HS-5 (cell line): ENCODE data around the gene MZF1.
"Not testable (repeated sequence)": the region's sequence is repeated elsewhere in the genome, so short reads cannot be mapped to it uniquely, and the experiment has no call there.

Experiments
- DNase-seq: peaks from one replicate; pipeline ENCODE4 v3.0.0-alpha.2; 2012; ENCODE audit warnings: low read depth

MZF1 gene

DNA sequence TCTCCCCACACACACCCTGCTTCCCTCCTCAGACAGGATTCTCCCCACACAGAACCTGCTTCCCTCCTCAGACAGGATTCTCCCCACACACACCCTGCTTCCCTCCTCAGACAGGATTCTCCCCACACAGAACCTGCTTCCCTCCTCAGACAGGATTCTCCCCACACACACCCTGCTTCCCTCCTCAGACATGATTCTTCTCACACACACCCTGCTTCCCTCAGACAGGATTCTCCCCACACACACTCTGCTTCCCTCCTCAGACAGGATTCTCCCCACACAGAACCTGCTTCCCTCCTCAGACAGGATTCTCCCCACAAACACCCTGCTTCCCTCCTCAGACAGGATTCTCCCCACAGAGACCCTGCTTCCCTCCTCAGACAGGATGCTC lies 34.0 kb downstream of the MZF1 start:
- DNase-seq, result not testable (repeated sequence)

DNA sequence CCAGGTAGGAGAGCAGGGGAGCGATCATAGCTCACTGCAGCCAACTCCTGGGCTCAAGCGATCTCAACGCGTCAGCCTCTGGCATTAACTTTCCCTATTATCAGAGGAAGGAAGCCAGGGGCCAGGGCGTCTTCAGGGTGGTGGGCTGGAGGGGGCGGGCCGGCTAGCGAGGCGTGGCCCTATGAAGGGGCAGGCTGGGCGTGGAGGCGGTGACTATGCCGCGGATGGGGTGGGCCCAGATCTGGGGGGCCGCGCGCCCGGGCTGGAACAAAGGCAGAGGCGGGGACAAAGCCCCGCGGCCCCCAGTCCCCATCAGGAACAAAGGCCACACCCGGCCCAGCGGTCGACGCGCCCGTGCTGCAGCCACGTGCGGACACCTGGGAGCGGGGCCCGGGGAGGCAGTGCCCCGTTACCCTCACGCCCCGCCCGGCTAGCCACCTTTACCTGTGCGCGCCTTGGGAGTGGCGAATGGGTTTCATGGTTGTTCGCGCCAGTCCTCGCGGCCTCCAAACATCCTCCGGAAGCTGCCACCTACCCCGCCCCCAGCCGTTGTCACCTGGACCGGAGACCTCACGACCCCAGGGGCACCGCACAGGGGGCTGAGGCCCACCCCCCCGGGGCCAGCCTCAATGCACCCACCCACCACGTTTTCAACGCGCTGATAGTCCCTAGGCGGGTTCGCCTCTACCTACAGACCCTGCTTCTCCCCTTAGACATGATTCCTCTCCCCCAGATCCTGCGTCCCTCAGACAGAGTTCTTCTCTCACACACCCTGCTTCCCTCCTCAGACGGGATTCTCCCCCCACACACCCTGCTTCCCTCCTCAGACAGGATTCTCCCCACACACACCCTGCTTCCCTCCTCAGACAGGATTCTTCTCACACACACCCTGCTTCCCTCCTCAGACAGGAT lies 34.6 kb downstream of the MZF1 start:
- no peak for DNase-seq

DNA sequence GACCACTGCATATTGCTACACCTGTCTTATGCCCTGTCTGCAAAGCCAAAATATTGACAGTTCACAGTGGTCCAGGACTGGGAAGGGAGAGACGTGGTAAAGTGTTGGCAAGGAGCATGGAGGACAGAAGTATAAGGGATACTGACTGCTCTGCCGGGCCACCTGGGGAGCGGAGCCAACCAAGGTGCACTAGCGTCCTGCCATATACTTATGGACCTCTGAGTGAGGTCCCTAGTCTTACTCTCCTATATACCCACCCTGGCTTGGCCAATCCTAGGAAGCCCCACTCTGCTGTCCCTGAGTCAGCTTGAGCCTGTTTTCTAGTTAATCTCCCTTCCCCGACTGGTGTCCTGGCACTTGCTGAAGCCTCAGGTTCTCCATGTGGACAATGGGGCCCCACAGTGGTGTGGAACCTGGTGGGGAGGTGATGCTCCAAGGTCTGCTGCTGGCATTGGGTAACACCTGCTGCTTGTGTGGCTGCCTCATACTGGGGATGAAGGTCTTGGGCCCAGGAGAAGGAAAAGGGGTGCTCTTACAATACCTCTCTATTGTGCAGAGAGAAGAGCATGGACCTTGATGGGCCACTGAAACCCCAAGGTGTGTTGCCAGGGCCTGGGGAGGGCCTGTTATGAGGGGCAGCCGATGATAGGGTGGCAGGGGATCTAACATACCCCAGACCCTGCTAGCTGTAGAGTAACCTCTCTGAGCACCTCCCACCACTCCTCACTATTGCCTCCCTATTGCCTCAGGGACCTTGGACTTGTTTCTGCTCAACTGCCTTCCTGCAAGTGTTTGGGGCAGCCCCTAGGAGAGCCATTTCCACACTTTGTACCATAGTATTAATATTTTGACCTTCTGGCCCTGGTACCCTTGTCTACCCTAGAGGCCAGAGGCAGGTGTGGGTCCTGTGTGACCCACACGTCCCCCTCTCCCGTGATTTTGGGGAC lies 36.0 kb downstream of the MZF1 start:
- DNase-seq, result no peak

DNA sequence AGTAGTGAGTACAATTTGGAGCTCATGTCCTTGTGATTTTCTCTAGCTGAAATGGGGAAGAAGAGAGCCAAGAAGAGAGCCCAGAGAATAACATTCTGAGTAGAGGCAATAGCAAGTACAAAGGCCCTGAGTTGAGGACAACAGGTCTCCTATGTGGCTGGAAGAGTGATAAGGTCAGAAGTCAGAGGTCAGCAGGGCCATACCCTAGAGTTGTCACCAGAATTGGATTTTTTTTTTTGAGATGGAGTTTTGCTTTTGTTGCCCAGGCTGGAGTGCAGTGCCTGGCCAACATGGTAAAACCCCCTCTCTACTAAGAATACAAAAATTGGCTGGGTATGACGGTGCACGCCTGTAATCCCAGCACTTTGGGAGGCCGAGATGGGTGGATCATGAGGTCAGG lies 37.3 kb downstream of the MZF1 start:
- DNase-seq, result no peak

DNA sequence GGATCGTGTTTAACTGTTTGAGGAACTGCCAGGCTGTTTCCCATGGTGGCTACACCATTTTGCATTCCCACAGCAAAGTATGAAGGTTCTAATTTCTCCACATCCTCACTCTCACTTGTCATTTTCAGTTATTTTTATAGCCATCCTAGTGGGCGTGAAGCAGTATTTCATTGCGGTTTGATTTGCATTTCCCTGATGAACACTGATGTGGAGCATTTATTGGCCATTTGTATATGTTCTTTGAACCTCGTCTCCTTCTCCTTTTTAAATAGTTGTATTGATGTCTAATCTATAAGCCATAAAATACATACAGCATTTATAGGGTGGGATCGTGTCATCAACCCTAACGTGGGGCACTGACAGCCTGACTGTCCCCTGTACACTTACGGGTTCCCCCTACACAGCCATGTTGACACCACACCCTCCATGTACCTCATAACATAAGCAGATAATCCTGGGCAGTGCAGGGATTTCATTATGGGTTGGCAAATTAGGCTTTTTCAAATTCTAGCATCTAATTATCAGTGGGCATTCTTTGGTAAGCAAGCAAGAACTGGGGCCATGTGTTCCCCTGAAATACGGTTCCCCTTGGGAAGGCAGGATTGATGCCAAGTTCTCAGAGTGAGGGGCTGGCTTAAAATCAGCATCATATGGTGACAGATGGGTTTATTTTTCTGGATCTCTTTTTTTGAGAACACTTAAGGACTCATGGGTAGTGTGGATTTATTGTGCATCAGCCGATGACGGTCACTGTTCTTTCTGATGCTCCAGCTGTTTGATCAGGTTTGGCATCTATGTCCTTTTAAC lies 41.9 kb downstream of the MZF1 start:
- DNase-seq, result no peak

DNA sequence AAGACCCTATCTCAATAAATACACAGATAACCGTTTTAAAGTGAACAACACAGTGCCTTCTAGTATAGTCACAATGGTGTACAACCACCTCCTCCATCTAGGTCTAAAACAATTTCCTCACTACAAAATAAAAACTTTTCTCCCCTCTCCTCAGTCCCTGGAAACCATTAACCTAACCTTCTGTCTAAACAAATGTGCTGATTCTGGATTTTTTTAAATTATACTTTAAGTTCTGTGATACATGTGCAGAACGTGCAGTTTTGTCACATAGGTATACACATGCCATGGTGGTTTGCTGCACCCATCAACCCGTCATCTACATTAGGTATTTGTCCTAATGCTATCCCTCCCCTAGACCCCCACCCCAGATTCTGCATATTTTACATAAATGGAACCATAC lies 43.7 kb downstream of the MZF1 start:
- DNase-seq, result no peak

DNA sequence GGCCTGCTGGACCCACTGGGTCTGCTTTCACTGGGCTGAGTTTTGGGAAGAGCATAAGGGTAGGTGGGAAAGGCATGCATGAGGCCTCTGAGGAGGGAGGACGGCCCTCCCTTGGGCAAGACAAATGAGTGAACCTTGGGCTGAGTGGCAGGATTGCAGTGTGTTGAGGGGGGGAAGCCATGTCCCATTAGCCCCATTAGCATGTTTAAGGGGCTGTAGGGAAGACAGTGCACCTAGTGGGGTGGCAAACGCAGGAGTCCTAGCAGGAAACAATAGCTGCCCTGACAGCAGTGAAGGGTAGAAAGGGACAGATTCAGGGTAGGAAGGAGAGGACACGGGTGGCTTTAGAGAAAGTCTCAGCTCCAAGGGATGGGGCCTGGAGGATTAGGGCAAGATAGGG lies 50.4 kb downstream of the MZF1 start:
- no peak for DNase-seq

DNA sequence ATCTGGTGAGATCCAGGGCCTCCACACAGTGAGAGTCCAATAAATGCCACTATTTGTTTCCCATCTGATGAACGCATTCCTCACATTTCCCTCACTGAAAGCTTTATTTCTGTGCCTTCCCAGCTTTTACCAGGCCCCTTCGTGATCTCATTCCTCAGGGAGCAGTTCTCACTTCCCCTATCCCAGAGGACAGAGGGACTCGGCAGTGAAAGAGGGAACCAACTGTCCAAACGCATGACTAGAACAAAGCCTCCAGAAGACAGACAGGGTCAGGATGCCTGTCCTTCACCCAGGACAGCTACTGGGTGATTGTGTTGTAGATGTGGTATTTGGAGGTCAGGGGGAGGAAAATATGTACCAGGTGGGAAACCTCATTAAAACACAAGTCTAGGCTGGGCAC lies 51.5 kb downstream of the MZF1 start:
- DNase-seq, result no peak

DNA sequence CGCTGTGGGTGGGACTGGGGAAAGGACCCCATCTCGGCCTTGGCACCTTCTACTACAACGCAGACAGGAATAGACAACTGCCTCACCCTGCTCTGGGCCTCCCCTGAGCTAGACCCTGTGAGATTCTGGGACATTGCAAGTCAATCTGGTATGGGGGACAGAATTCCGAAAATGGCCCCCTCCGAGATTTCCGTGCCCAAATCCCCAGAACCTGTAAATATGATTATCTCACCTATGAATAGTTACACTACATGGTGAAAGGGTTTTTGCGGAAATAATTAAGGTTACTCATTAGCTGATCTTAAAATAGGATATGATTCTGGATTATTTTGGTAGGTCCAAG lies 52.9 kb downstream of the MZF1 start:
- no peak for DNase-seq

DNA sequence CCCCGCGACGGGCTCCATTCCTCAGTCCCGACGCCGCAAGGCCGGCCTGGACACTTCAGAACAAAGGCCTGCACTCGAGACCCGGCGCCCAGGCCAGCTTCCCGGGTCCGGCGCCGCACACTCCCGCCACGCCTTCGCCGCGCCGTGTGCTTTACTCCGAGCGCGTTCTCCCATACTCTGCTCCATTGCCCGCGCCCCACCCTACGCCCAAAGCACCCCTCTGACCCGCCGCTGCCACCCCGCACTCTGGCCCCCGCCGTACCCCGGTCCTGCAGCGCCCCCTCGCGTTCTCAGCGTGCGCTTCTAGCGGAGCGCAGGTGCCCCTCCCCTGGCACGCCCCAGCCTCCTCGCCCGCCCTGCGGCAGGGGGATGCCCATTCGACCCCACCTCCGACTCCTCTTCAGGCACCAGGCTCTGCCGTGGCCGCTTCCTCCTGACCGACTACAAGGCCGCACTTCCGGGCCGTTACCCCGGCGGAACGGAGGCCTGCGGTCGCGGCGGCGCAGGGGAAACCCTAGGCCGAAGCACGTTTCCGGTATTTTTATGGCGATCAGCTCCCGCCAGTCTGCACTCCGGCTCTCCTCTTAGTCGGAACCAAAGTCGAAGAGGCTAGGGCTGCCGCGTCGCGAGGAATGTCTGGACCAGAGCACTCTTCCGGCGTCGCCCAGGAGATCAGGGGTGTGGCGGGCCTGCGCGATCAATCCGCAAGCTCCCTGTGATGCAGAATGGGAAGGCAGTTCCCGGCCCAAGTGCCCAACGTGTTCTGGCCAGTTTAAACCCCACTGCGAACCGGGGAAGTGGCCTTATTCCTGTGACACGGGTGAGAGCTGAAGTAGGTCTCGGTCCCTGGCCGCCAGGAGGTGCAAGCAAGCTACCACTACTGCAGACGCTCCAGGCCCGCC lies 53.5 kb downstream of the MZF1 start, which contains the start of gene ZBTB45:
Gene ZBTB45, minus strand, starts transcription at position 456 of the 902 bp plus-strand sequence. CDS start 2,137 bp downstream, outside the sequence.
- DNase-seq, result peak; percentile 65

DNA sequence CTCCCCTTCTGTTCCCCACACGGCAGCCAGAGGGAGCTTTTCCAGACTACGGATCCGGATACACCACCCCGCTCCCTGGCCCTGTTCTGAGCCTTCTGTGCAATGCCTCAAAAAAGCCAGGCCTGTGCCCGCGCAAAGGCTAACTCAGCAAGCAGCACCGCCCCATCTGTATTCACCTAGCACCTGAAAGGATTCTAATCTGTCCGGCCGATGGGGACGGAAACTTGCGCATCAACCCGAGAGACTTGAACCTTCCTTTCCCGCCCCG lies 54.1 kb downstream of the MZF1 start:
- no peak for DNase-seq

DNA sequence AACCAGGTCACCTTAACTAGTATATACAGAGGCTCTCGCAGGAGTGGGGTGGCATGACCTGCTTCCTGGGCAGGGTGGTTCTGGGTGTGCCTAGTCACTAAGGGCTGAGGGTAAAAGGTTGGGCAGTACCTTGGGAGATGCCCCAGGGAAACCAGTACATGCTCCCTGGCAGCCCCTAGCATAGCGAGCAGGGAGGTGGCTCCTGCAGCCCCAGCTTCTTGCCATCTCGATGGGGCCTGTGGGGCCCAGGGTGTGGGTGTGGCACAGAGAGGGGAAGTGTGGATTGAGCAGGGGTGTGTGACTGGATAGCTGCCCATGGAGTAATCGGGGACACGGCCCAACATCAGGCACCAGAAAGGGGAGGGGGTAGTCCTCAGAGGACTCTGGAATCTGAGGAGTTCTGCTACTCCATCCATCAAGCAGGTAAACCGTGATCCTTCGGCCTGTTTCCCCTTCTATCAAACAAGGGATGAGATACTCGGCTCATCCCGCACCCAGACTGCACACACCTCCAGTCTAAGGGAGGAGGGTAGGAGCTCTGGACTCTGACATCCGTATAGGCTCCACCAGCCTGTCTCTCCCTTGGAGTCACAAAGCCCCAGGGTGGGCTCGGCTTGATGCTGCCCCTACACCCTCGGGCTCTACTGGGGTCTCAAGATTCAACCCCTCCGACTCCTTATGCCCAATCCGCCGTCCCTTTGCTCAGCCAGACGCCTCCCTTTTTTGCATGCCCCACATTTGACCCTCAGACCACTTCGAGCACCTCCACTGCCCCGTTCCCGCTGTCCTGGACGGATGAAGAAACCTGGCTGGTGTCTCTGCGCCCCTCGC lies 54.7 kb downstream of the MZF1 start:
- no peak for DNase-seq

DNA sequence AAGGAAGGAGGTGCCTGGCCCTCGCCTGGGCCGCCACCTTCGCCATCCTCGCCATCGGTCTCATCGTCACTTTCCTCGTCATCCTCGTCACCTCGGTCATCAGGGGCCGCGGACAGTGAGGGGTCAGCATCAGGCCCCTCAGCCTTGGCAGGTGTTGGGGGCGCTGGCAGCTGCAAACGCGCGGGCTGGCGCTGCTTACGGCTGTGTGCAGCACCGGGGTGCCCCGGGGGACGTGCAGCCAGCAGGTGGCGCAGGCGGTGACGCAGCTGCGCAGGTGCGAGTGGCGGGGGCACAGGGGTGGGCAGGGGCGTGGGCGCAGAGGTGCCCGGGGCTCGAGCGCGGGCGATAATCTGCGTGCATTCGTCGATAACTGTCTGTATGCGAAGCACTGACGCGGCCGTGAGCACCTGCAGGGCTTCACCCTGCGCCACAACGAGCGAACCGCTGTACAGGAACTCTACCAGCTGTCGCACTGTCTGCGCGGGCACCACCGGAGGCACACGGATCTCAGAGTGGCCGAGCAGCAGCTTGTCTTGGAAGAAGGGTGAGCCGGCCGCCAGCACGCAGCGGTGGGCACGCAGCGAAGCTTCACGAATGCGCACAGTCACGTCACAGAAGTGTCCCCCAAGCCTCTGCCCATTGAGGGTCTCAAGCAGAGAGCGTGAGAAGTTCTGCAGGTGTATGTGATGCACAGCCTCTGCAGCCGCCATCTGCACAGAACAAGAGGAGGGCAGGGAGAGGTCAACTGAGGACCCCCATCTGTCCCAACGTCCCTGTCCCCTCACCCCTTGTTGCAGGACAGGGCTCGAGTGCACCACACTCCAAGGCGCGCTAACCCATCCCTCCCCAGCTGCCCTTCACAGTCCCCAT lies 55.9 kb downstream of the MZF1 start:
- DNase-seq, result no peak

DNA sequence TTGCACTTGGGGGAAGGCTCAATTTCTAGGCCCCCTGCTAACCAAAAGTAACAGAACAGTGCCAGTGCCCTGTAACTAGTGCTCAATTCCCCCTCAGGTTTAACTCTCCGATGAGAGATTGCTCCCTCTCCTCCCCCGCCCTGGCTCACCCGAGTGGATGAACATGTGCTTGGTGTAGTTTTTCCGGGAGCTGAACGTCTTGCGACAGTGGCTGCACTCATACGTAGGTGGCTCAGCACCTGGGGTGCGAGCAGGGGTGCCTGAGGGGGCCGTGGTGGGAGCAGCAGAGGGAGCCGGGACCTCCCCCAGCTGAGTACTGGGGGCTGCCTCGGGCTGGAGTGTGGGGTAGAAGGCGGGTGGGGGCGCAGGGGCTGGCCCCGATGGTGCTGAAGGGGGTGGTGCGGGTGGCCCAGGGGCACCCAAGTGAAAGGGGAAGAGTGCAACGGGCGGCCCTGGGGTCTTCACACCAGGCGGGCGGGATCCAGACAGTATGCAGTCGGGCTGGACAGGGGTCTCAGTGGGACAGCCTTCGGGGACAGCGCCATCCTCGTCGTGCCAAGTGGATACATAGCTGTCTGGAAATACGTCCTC lies 56.8 kb downstream of the MZF1 start:
- DNase-seq, result no peak

DNA sequence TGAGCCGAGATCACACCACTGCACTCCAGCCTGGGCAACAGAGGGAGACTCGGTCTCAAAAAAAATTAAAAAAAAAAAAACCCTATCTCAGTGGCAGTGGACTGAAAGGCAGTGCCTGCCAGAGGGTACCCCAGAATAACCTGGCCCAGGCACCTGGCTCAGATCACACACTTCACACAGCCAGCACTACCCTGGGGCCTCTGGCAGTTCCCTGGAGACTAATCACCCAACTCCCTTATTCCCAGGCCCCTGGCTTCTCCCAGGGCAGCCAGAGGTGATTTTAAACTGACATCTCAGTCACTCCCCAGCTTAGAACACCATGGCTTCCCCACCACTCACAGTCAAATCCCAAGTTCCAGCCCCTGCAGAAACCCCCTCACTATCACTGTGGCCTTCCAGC lies 57.9 kb downstream of the MZF1 start:
- DNase-seq, result no peak

DNA sequence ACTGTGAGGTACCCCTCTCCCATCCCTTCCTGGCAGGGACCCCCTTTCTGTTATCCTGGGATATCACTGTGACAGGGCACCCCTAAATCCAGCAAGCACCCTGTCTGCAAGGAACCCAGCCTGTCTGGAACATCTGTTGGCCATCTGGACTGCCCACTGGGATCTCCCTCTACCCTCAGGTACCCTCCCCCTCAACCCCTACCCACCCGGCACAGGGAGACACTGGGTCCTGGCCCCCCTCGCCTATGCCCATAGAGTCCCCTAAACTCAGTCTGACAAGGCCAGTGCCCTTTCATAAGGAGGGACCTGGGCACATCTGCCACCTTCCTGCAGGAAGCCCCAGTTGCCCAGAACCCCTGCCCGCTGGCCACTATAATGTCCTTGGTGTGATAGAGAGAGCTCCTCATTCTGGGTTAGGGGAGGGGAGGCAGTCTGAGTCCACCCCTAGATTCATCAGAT lies 58.5 kb downstream of the MZF1 start:
- no peak for DNase-seq

DNA sequence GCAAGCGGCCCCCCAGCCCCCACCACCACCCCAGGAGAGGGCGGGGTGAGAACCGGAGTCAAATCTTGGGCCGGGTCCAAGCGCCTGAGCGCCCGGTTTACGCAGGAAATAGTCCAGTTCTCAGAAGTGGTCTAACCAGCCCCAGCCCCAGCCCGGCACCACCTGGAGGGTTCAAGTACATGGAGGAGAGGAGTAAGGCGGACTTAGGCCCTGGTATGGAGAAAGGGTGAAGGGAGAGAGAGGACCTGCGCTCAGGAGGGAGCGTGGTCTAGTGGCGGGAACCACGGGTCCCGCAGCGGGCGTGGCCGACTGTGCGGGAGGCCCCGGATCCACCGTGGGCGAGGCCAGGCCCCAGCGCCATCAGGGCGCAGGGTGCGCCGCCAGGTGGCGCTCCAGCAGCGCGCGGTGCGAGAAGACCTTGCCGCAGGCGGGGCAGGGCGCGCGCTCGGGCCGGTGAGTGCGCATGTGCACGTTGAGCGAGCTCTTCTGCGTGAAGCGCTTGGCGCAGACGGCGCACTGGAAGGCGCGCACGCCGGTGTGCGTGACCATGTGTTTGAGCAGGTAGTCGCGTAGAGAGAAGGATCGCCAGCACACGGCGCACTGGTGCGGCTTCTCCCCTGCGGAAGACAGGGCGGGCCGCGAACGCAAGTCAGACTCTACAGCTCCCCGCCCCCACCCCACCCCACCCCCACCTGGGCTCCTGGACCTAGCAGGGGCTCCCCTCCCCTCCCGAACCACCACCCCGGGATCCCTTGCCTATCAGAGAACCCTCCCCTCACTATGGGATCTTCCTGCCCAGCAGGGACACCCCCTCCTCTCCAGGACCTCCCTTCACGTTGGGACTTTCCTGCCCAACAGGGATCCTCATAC lies 59.2 kb downstream of the MZF1 start:
- no peak for DNase-seq

DNA sequence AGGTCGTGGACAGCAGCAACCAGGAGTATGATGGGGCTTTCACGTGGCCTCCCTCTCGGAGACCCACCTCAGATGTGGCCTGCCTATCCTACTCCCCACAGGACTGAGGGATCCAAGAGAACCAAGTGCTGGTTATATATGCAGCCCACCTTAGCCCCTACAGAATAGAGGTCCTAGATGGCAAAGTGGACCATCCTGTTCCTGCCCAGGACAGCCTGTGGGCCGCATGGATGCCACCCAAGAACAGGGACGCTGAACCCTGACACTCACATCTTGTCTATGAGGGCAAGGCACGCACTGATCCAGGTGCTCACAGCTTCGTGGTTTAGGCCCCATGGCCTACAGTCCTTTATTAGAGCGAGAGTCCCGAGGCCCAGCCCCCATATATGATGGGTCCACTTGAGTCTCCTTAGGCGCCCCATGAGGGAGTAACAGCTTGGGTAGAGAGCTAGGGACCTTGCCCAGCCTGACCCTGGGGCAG lies 59.9 kb downstream of the MZF1 start:
- no peak for DNase-seq
